Activated CD4-positive, alpha-beta T cell treated with anti-CD3 and anti-CD28 coated beads for 36 hours (primary cell): Measurements from ENCODE around the gene OR13J1. TPM values are rescaled to one million over a fixed set of nuclear protein-coding genes. Genes with fewer than 3 reads are reported as not detected.

Experiments used
- ATAC-seq: fragments of 200-7000 bp; cut with Tn5 transposase; one replicate; pipeline ENCODE4 v1.10.0; 2021; ENCODE audit warnings: mild to moderate bottlenecking, moderate library complexity
- CTCF ChIA-PET: fragments of 350-600 bp; sonication (Branson Sonifier 250); formaldehyde crosslinking; loops from one replicate; lab custom pipeline; 2021; ENCODE audit warnings: antibody characterized with exemption; lab: Charles Lee
- POLR2A ChIA-PET: fragments of 350-600 bp; sonication (Branson Sonifier 250); formaldehyde crosslinking; loops from one replicate; lab custom pipeline; 2021; ENCODE audit warnings: antibody characterized with exemption, inconsistent platforms; lab: Charles Lee
- DNase-seq: peaks from one replicate; pipeline ENCODE4 v3.0.0-alpha.2; 2020
- H3K27ac Mint-ChIP-seq: one replicate; pipeline ENCODE4 v1.8.0; 2021; ENCODE audit warnings: mixed read lengths
- H3K27me3 Mint-ChIP-seq: one replicate; pipeline ENCODE4 v1.8.0; 2021; ENCODE audit warnings: mixed read lengths
- H3K36me3 Mint-ChIP-seq: one replicate; pipeline ENCODE4 v1.8.0; 2021; ENCODE audit warnings: low read depth, mixed read lengths
- H3K4me1 Mint-ChIP-seq: one replicate; pipeline ENCODE4 v1.8.0; 2021; ENCODE audit warnings: mixed read lengths
- H3K4me3 Mint-ChIP-seq: one replicate; pipeline ENCODE4 v1.8.0; 2021; ENCODE audit warnings: mild to moderate bottlenecking, moderate library complexity, mixed read lengths
- H3K9me3 Mint-ChIP-seq: one replicate; pipeline ENCODE4 v1.8.0; 2021; ENCODE audit warnings: low read depth, mixed read lengths
- intact Hi-C, 2 experiments: fragments of 100-400 bp; cut with DNase I in 1 of 2; cut with micrococcal nuclease in 1 of 2; formaldehyde crosslinking; loops; one replicate each; pipeline versions ENCODE4 v1.14.2 to v1.15.1; 2022 to 2024; cut with DNase I, micrococcal nuclease
- total RNA-seq, 2 experiments: library from RNA; stranded (reverse); gene quantifications; one replicate each; pipeline ENCODE4 v1.2.3, GENCODE V29; 2021

Gene OR13J1
- total RNA-seq, 2 experiments from 2014 or later, result not detected

- Mint-ChIP-seq H3K4me1 (peaks cover 13% of the 10 kb centered on the region), H3K27me3 (no peaks in the 10 kb centered on the region), H3K36me3 (no peaks in the 10 kb centered on the region), H3K27ac (peak overlapping the region; percentile 72), H3K4me3 (peak overlapping the region; percentile 74), H3K9me3 (no peaks in the 10 kb centered on the region)
- CTCF ChIA-PET, result interaction anchor here (0.6 kb wide), 1 partner anchor 1212 kb away, joined by 3 read pairs; no protein-coding TSS in a partner anchor
- ATAC-seq (no peak), DNase-seq (no peak)
- intact Hi-C loops, result loop anchor here in 1 of 2 experiments (1.0 to 5.0 kb wide), 5 partner anchors 14 to 573 kb away; partner anchors contain the start of genes ARHGEF39, CREB3, HINT2 and RNF38
- POLR2A ChIA-PET, result interaction anchor here (1.0 kb wide), 1 partner anchor 18 kb away, joined by 3 read pairs; no protein-coding TSS in a partner anchor
Observed at GRCh38 chr9:35829764-35830096, 40.5 kb downstream of the OR13J1 start.

- Mint-ChIP-seq H3K27ac (peak within 1 kb of the TSS; percentile 78), H3K4me3 (peak within 1 kb of the TSS; percentile 78), H3K4me1 (peaks cover 13% of the 10 kb centered on the region), H3K9me3 (no peaks in the 10 kb centered on the region), H3K27me3 (no peaks in the 10 kb centered on the region), H3K36me3 (no peaks in the 10 kb centered on the region)
- ChIA-PET CTCF (interaction anchor here (0.6 to 3.8 kb wide), 6 partner anchors 14 to 1212 kb away, joined by 3 to 27 read pairs (median 4); partner anchors contain the start of gene HINT2), POLR2A (interaction anchor here (1.0 kb wide), 1 partner anchor 19 kb away, joined by 3 read pairs; no protein-coding TSS in a partner anchor)
- peak; percentile 92 for ATAC-seq
- peak; percentile 98 for DNase-seq
- intact Hi-C loops, result loop anchor here in 1 of 2 experiments (1.0 to 5.0 kb wide), 5 partner anchors 14 to 573 kb away; partner anchors contain the start of genes ARHGEF39, CREB3, HINT2 and RNF38
Observed at GRCh38 chr9:35829084-35829763, 41.0 kb downstream of the OR13J1 start, which contains the start of gene TMEM8B. TSS of gene TMEM8B (plus strand) at chr9:35829228. CDS start at chr9:35829448, 220 bp downstream.

GRCh38 chr9:35828716-35829083 lies 41.5 kb downstream of the OR13J1 start, which contains the start of gene FAM221B:
TSS of gene FAM221B (minus strand) at chr9:35828732. CDS start at chr9:35826161, 2,571 bp downstream.
- ChIA-PET POLR2A (interaction anchor here (1.0 kb wide), 1 partner anchor 19 kb away, joined by 3 read pairs; no protein-coding TSS in a partner anchor), CTCF (interaction anchor here (0.6 to 3.8 kb wide), 7 partner anchors 14 to 126 kb away, joined by 3 to 27 read pairs (median 4); partner anchors contain the start of genes HINT2 and SPAG8)
- Mint-ChIP-seq H3K4me1 (peaks cover 13% of the 10 kb centered on the region), H3K9me3 (no peaks in the 10 kb centered on the region), H3K27ac (peak within 1 kb of the TSS; percentile 78), H3K4me3 (peak within 1 kb of the TSS; percentile 78), H3K27me3 (no peaks in the 10 kb centered on the region), H3K36me3 (no peaks in the 10 kb centered on the region)
- ATAC-seq (no peak), DNase-seq (peak; percentile 57)
- intact Hi-C loops, result loop anchor here in 1 of 2 experiments (1.0 to 5.0 kb wide), 5 partner anchors 13 to 574 kb away; partner anchors contain the start of genes ARHGEF39, CREB3, HINT2 and RNF38

- intact Hi-C loops, result loop anchor here in 1 of 2 experiments (5.0 kb wide), 1 partner anchor 575 kb away; the partner anchor contains the start of gene RNF38
- Mint-ChIP-seq H3K27me3 (no peaks in the 10 kb centered on the region), H3K4me3 (peak overlapping the region; percentile 78), H3K9me3 (no peaks in the 10 kb centered on the region), H3K4me1 (peaks cover 13% of the 10 kb centered on the region), H3K36me3 (no peaks in the 10 kb centered on the region), H3K27ac (no peak overlapping the region)
- DNase-seq (no peak), ATAC-seq (no peak)
- ChIA-PET POLR2A (interaction anchor here (0.7 kb wide), 1 partner anchor 22 kb away, joined by 4 read pairs; no protein-coding TSS in a partner anchor), CTCF (interaction anchor here (1.6 to 3.8 kb wide), 4 partner anchors 16 to 54 kb away, joined by 4 to 27 read pairs (median 11); partner anchors contain the start of gene SPAG8)
Observed at GRCh38 chr9:35827486-35827885, 42.7 kb downstream of the OR13J1 start.

- DNase-seq (peak; percentile 44), ATAC-seq (peak; percentile 63)
- Mint-ChIP-seq H3K27me3 (no peaks in the 10 kb centered on the region), H3K4me1 (peaks cover 13% of the 10 kb centered on the region), H3K9me3 (no peaks in the 10 kb centered on the region), H3K4me3 (no peak overlapping the region), H3K27ac (no peak overlapping the region), H3K36me3 (no peaks in the 10 kb centered on the region)
- intact Hi-C loops, result loop anchor here (1.0 to 5.0 kb wide), 4 partner anchors 11 to 576 kb away; partner anchors contain the start of genes HINT2 (in 1 of the 2) and RNF38 (in 1 of the 2)
- POLR2A ChIA-PET, result no interaction called here
- CTCF ChIA-PET, result interaction anchor here (0.6 to 3.8 kb wide), 23 partner anchors 8 to 168 kb away, joined by 3 to 27 read pairs (median 5); partner anchors contain the start of genes CCDC107, HINT2, RMRP and SPAG8
Observed at GRCh38 chr9:35826071-35826701, 44.0 kb downstream of the OR13J1 start.

GRCh38 chr9:35822926-35823325 lies 47.3 kb downstream of the OR13J1 start:
- H3K27ac Mint-ChIP-seq, result no peak overlapping the region
- peaks cover 4% of the 10 kb centered on the region for H3K4me1 Mint-ChIP-seq
- H3K27me3 Mint-ChIP-seq, result no peaks in the 10 kb centered on the region
- ATAC-seq (no peak), DNase-seq (no peak)
- no peaks in the 10 kb centered on the region for H3K36me3 Mint-ChIP-seq
- H3K4me3 Mint-ChIP-seq, result no peak overlapping the region
- H3K9me3 Mint-ChIP-seq, result no peaks in the 10 kb centered on the region
- ChIA-PET POLR2A (no interaction called here), CTCF (interaction anchor here (0.7 to 1.6 kb wide), 5 partner anchors 9 to 59 kb away, joined by 3 to 4 read pairs (median 3); no protein-coding TSS in a partner anchor)
- intact Hi-C loops, result no loop called here

GRCh38 chr9:35820076-35820475 lies 50.1 kb downstream of the OR13J1 start:
- Mint-ChIP-seq H3K4me1 (peaks cover 4% of the 10 kb centered on the region), H3K9me3 (peaks cover 2% of the 10 kb centered on the region), H3K27ac (no peak overlapping the region), H3K36me3 (no peaks in the 10 kb centered on the region), H3K4me3 (no peak overlapping the region), H3K27me3 (no peaks in the 10 kb centered on the region)
- intact Hi-C loops, result no loop called here
- CTCF ChIA-PET, result interaction anchor here (0.7 to 1.3 kb wide), 2 partner anchors 13 to 31 kb away, joined by 3 to 4 read pairs; no protein-coding TSS in a partner anchor
- POLR2A ChIA-PET, result no interaction called here
- ATAC-seq (no peak), DNase-seq (no peak)

Other genes with a start within 250 kb of the OR13J1 start
- 10 to 100 TPM; 76.5 to 80.9 TPM for gene SIT1, start 219.5 kb downstream of the OR13J1 start, total RNA-seq
- over 10,000 TPM in 1 of 2 experiments, 100 to 1,000 TPM in 1; 894 to 11,462 TPM for gene RMRP, start 212.4 kb downstream of the OR13J1 start, total RNA-seq
- 10 to 100 TPM in 1 of 2 experiments, 1 to 10 TPM in 1; 7.9 to 10.4 TPM for gene CCDC107, start 212.1 kb downstream of the OR13J1 start, total RNA-seq
- gene ARHGEF39, start 205.2 kb downstream of the OR13J1 start, total RNA-seq, result 10 to 100 TPM; 19.1 to 23.1 TPM
- gene CA9, start 196.5 kb downstream of the OR13J1 start, total RNA-seq, result 1 to 10 TPM; 2.9 to 3.1 TPM
- gene TPM2, start 180.5 kb downstream of the OR13J1 start, total RNA-seq, result 1 to 10 TPM; 4.3 to 5.5 TPM
- gene TLN1, start 138.2 kb downstream of the OR13J1 start, total RNA-seq, result 100 to 1,000 TPM; 217 to 238 TPM
- 10 to 100 TPM; 24.0 to 26.0 TPM for gene CREB3, start 137.7 kb downstream of the OR13J1 start, total RNA-seq
- 10 to 100 TPM; 19.6 to 23.7 TPM for gene GBA2, start 121.2 kb downstream of the OR13J1 start, total RNA-seq
- 10 to 100 TPM; 14.0 to 15.5 TPM for gene RGP1, start 121.1 kb downstream of the OR13J1 start, total RNA-seq
- under 1 TPM in 1 of 2 experiments, not detected in 1; 0.39 TPM for gene MSMP, start 116.1 kb downstream of the OR13J1 start, total RNA-seq
- gene NPR2, start 78.8 kb downstream of the OR13J1 start, total RNA-seq, result 10 to 100 TPM in 1 of 2 experiments, 1 to 10 TPM in 1; 9.3 to 10.5 TPM
- 1 to 10 TPM in 1 of 2 experiments, under 1 TPM in 1; 0.85 to 1.7 TPM for gene SPAG8, start 58.1 kb downstream of the OR13J1 start, total RNA-seq
- gene HINT2, start 55.4 kb downstream of the OR13J1 start, total RNA-seq, result 10 to 100 TPM; 47.4 to 61.1 TPM
- not detected for gene FAM221B, start 41.7 kb downstream of the OR13J1 start, total RNA-seq
- gene TMEM8B, start 41.2 kb downstream of the OR13J1 start, total RNA-seq, result 1 to 10 TPM; 5.8 to 6.9 TPM
- gene HRCT1, start 35.8 kb upstream of the OR13J1 start, total RNA-seq, result not detected
- gene SPAAR, start 39.1 kb upstream of the OR13J1 start, total RNA-seq, result not detected
- not detected for gene OR2S2, start 87.8 kb upstream of the OR13J1 start, total RNA-seq
- 1 to 10 TPM; 5.0 to 5.6 TPM for gene RECK, start 166.5 kb upstream of the OR13J1 start, total RNA-seq